AG09309 (cell line): Measurements from ENCODE around the gene RMI1.
A peak's percentile ranks its signal among the peaks of the same experiment; 100 is the strongest.

Experiments
- DNase-seq: peaks from one replicate; pipeline ENCODE4 v3.0.0-alpha.2; 2010; ENCODE audit warnings: low read depth
- H3K4me3 ChIP-seq: 2 replicates; pipeline ENCODE4 v1.5.1; 2011; ENCODE audit warnings: mild to moderate bottlenecking, low read depth, low read length, moderate library complexity; ENCODE audit not compliant: control insufficient read depth
- CTCF ChIP-seq: IDR thresholded peaks from 2 replicates; pipeline ENCODE4 v1.5.1; 2011; ENCODE audit warnings: mild to moderate bottlenecking, low read depth, low read length, inconsistent platforms; ENCODE audit not compliant: insufficient read depth, control insufficient read depth; ENCODE audit errors: missing control alignments

The RMI1 gene

GRCh38 chr9:83977196-83977595 lies 3.4 kb upstream of the RMI1 start:
- TF ChIP-seq CTCF = no peak
- DNase-seq = no peak
- H3K4me3 ChIP-seq = peak overlapping the region; percentile 6

GRCh38 chr9:83978992-83979811 lies 1.4 kb upstream of the RMI1 start:
- peak overlapping the region; percentile 73 for H3K4me3 ChIP-seq
- DNase-seq = peak; percentile 48
- no peak for TF ChIP-seq CTCF

GRCh38 chr9:83979812-83980394 lies 702 bp upstream of the RMI1 start, which contains the start of gene HNRNPK:
Gene HNRNPK, minus strand, starts transcription at chr9:83980215. Its CDS starts 1,963 bp downstream, at chr9:83978252.
- peak; percentile 95 for DNase-seq
- no peak for TF ChIP-seq CTCF
- H3K4me3 ChIP-seq = peak within 1 kb of the TSS; percentile 73

- TF ChIP-seq CTCF = no peak
- no peak for DNase-seq
- peak overlapping the region; percentile 73 for H3K4me3 ChIP-seq
These were observed 694 bp downstream of the RMI1 start for GRCh38 chr9:83981126-83981871.

- no peak overlapping the region for H3K4me3 ChIP-seq
- no peak for DNase-seq
- no peak for TF ChIP-seq CTCF
These were observed 5.6 kb downstream of the RMI1 start for GRCh38 chr9:83986195-83986594.

GRCh38 chr9:83986765-83987401 lies 6.3 kb downstream of the RMI1 start:
- H3K4me3 ChIP-seq = no peak overlapping the region
- TF ChIP-seq CTCF = no peak
- no peak for DNase-seq
